ENCODE data around the gene SCN8A. TPM values are rescaled to one million over a fixed set of nuclear protein-coding genes. Genes with fewer than 3 reads are reported as not detected.

SCN8A gene
- total RNA-seq, 1 experiment from 2014 or later: 5.4 TPM

GRCh38 chr12:51631591-51631990, 40.6 kb downstream of the SCN8A start:
- Mint-ChIP-seq H3K4me1 (ENCODE audit: low read depth, unreplicated experiment) (peaks cover 23% of the 10 kb centered on the region), H3K4me3 (ENCODE audit: low read depth, unreplicated experiment) (no peak overlapping the region), H3K9me3 (ENCODE audit: low read depth, unreplicated experiment) (no peaks in the 10 kb centered on the region), H3K27me3 (ENCODE audit: unreplicated experiment) (no peaks in the 10 kb centered on the region), H3K27ac (ENCODE audit: unreplicated experiment) (peak overlapping the region; percentile 17), H3K36me3 (ENCODE audit: insufficient read depth, unreplicated experiment) (no peaks in the 10 kb centered on the region)
- no TSS peak for BruUV-seq (replicated peaks)
- intact Hi-C loops (cut with micrococcal nuclease; ENCODE audit: unreplicated experiment): no loop called here
- CTCF ChIA-PET: no interaction called here
- no peak for TF ChIP-seq CTCF (IDR thresholded peaks at IDR 0.05; ENCODE audit: unreplicated experiment)
- DNase-seq: peak; percentile 14

GRCh38 chr12:51632623-51633022, 41.6 kb downstream of the SCN8A start:
- TF ChIP-seq CTCF (IDR thresholded peaks at IDR 0.05; ENCODE audit: unreplicated experiment): no peak
- H3K4me1 Mint-ChIP-seq (ENCODE audit: low read depth, unreplicated experiment): peaks cover 15% of the 10 kb centered on the region

GRCh38 chr12:51635346-51635745, 44.3 kb downstream of the SCN8A start:
- intact Hi-C loops (cut with micrococcal nuclease; ENCODE audit: unreplicated experiment): no loop called here
- no peaks in the 10 kb centered on the region for H3K36me3 Mint-ChIP-seq (ENCODE audit: insufficient read depth, unreplicated experiment)
- no peak for TF ChIP-seq CTCF (IDR thresholded peaks at IDR 0.05; ENCODE audit: unreplicated experiment)
- no peak for DNase-seq
- H3K9me3 Mint-ChIP-seq (ENCODE audit: low read depth, unreplicated experiment): peaks cover 2% of the 10 kb centered on the region
- H3K4me3 Mint-ChIP-seq (ENCODE audit: low read depth, unreplicated experiment): no peak overlapping the region
- no peaks in the 10 kb centered on the region for H3K27me3 Mint-ChIP-seq (ENCODE audit: unreplicated experiment)
- no TSS peak for BruUV-seq (replicated peaks)
- H3K27ac Mint-ChIP-seq (ENCODE audit: unreplicated experiment): no peak overlapping the region
- peaks cover 9% of the 10 kb centered on the region for H3K4me1 Mint-ChIP-seq (ENCODE audit: low read depth, unreplicated experiment)
- CTCF ChIA-PET: interaction anchor here (0.6 kb wide), 1 partner anchor 240 kb away, joined by 3 read pairs; no protein-coding TSS in a partner anchor

More at GRCh38 chr12:51632623-51633022, 41.6 kb downstream of the SCN8A start:
- CTCF ChIA-PET: no interaction called here
- Mint-ChIP-seq H3K4me3 (ENCODE audit: low read depth, unreplicated experiment) (no peak overlapping the region), H3K36me3 (ENCODE audit: insufficient read depth, unreplicated experiment) (no peaks in the 10 kb centered on the region), H3K9me3 (ENCODE audit: low read depth, unreplicated experiment) (peaks cover 2% of the 10 kb centered on the region), H3K27ac (ENCODE audit: unreplicated experiment) (no peak overlapping the region), H3K27me3 (ENCODE audit: unreplicated experiment) (no peaks in the 10 kb centered on the region)
- intact Hi-C loops (cut with micrococcal nuclease; ENCODE audit: unreplicated experiment): no loop called here
- no peak for DNase-seq
- no TSS peak for BruUV-seq (replicated peaks)

GRCh38 chr12:51636581-51636980, 45.5 kb downstream of the SCN8A start:
- Mint-ChIP-seq H3K27me3 (ENCODE audit: unreplicated experiment) (no peaks in the 10 kb centered on the region), H3K36me3 (ENCODE audit: insufficient read depth, unreplicated experiment) (no peaks in the 10 kb centered on the region), H3K4me1 (ENCODE audit: low read depth, unreplicated experiment) (peaks cover 6% of the 10 kb centered on the region), H3K4me3 (ENCODE audit: low read depth, unreplicated experiment) (no peak overlapping the region), H3K27ac (ENCODE audit: unreplicated experiment) (no peak overlapping the region), H3K9me3 (ENCODE audit: low read depth, unreplicated experiment) (peaks cover 2% of the 10 kb centered on the region)
- BruUV-seq (replicated peaks): no TSS peak
- no peak for DNase-seq
- TF ChIP-seq CTCF (IDR thresholded peaks at IDR 0.05; ENCODE audit: unreplicated experiment): no peak
- CTCF ChIA-PET: no interaction called here
- intact Hi-C loops (cut with micrococcal nuclease; ENCODE audit: unreplicated experiment): no loop called here
